GM12801 (cell line): ENCODE data around the gene TPD52L2.

Source experiments
- TF ChIP-seq, protein P1 (sequence below): IDR thresholded peaks from one replicate; pipeline ENCODE4 v1.5.1; 2011; ENCODE audit warnings: control low read depth; ENCODE audit not compliant: insufficient read length; ENCODE audit errors: extremely low read depth

Gene TPD52L2

DNA sequence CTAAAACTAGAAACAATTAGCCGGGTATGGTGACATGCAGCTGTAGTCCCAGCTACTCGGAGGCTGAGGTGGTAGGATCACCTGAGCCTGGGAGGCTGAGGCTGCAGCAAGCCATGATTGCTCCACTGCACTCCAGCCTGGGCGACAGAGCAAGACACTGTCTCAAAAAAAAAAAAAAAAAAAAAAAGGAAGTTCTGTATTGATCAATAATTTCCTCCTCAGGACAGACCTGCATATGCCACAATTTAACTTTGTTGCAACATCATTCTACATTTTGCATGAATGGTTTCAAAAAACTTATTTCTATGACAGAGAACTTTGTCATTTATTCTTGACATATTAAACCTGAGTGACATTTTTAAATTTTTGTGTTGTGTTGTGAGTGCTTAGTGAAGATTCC is 35.3 kb downstream of the TPD52L2 start:
- TF ChIP-seq, protein P1, sequence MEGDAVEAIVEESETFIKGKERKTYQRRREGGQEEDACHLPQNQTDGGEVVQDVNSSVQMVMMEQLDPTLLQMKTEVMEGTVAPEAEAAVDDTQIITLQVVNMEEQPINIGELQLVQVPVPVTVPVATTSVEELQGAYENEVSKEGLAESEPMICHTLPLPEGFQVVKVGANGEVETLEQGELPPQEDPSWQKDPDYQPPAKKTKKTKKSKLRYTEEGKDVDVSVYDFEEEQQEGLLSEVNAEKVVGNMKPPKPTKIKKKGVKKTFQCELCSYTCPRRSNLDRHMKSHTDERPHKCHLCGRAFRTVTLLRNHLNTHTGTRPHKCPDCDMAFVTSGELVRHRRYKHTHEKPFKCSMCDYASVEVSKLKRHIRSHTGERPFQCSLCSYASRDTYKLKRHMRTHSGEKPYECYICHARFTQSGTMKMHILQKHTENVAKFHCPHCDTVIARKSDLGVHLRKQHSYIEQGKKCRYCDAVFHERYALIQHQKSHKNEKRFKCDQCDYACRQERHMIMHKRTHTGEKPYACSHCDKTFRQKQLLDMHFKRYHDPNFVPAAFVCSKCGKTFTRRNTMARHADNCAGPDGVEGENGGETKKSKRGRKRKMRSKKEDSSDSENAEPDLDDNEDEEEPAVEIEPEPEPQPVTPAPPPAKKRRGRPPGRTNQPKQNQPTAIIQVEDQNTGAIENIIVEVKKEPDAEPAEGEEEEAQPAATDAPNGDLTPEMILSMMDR: no peak

DNA sequence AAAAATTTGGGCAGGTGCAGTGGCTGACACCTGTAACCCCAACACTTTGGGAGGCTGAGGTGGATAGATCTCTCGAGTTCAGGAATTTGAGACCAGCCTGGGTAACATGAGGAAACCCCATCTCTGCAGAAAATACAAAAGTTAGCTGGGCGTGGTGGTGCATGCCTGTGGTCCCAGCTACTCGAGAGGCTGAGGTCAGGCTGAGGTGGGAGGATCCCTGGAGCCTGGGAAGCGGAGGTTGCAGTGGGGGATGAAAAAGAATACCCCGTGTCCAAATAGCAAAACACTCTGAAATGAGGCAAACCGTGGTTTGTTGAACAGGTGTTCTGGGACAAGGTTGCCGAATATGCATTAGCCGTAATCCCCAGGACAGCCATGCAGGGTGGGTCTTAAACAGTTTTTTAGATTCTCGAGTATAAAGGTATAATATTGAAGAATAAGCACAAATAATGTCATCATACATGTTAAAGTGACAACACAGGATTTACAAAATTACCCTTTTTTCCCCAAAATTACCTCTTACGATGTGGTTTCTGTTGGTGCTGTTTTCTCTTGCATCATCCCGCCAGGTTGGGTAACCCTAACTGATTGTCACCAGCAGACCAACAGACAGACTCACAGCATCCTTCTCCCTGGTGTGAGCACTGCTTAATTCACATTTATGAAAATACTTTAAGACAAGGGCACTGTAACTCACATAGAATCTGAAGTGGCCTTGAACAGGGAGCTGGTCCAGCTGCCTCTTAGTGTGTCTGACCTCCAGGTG is 38.9 kb downstream of the TPD52L2 start:
- TF ChIP-seq, protein P1: no peak

DNA sequence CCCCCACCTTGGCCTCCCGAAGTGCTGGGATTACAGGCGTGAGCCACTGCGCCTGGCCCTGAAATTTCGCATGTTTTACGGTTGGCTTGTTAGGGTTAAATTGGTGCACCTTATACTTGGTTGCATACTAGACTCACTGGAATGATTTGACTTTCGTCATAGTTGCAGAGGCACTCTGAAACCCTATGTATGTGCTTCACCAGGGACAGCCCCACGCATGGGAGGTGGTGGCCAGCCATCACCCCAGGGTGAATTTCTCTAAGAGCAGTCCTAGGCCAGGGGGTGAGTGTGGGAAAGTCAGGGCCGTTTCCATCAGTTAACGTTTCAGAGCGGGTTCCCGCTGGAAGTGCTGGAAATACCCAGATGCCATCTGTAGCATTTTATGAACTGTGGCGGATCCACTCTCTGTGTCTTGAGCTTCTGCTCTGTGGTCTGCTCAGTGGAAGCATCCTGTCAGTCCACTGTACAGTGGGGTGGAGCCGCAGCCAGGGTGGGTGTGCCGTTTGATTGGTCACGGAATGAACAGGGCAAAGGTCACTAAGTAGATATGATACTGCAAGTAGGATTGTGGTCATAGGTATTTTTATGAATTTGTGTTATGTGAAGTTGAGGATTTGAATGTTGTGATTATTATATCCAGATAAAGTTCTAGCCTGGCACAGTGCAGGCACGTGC is 43.1 kb downstream of the TPD52L2 start:
- TF ChIP-seq, protein P1: no peak

DNA sequence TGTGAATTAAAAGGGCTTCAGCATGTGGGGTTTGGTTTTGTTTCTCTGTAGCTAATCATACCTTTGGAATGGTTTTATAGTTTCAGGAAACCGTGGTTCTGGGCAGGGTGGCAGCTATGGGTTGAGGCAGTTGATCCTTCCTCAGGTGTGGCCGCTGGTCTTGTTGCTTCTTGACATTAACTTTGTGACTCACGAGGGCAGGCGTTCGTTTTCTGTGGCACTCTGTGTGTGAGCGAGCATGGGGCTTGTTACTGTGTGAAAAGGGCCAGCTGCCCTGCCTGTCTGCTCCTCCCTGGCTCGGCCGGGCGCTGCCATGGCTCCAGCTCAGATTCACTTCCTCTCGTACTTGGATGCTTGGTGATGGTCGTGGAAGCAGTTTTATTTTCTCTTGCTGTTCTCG is 46.1 kb downstream of the TPD52L2 start:
- TF ChIP-seq, protein P1: no peak

DNA sequence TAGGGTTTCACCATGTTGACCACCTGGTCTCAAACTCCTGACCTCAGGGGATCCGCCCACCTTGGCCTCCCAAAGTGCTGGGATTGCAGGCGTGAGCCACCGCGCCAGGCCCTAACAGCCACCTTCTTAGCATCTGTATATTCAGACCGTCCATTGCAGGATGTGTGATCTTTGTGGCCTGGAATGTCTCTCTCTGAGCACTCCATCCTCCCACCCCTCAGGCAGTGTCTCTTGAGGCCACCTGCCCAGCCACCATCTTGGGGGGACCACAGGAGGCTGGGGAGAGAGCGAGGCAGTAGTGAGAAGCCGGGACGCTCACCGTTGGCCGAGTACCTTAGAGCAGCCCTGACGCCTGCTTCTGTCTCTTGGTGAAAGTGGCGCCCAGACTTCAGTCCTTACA is 48.7 kb downstream of the TPD52L2 start:
- TF ChIP-seq, protein P1: no peak

DNA sequence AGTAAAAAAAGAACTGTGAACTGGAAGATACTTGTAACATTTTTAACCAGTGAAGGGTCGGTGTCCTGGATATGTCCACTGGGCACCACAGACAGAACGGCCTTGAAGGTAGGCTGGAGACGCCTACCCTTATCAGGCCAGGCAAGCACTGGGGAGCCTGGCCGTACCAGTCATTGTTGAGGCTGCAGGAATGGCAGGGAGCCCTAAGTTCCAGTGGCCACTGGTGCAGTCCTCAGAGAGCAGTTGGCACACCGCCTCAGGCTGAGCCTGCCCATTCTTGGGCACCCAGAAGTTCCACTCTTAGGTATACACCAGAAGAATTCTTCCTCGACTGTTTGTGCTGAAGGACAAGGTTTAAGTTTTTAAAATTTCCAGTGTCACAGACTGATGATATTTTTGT is 50.4 kb downstream of the TPD52L2 start:
- TF ChIP-seq, protein P1: no peak

DNA sequence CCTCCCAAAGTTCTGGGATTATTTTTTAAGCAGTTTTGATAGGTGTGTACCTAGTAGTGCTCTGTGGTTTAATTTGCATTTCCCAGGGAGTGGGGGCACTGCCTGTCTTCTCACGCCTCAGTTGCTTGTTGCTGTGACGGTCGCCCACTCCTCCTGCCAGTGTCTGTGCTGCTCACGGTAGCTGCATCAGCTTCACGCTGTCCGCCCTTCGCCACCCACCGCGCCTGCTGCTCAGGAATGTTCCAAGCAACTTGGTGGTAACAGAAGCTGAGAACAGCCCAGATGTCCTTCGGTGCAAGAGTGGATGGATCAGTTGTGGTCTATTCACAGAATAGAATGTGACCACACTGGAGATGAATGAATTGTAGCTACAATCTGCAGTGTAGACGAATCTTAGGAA is 52.7 kb downstream of the TPD52L2 start:
- TF ChIP-seq, protein P1: no peak
